ENCODE data around the gene C11orf42. TPM values are rescaled to one million over a fixed set of nuclear protein-coding genes. Genes with fewer than 3 reads are reported as not detected.

C11orf42 gene
- total RNA-seq, 1 experiment from 2014 or later, result not detected

- Histone ChIP-seq H3K9me3 (ENCODE audit: control insufficient read depth, low read depth, low read length) (no peaks in the 10 kb centered on the region), H4K20me1 (ENCODE audit: control insufficient read depth, insufficient read depth, insufficient read length) (no peaks in the 10 kb centered on the region), H3K23me2 (ENCODE audit: insufficient read length, low read depth, low read length, poor library complexity, severe bottlenecking) (no peaks in the 10 kb centered on the region), H2BK12ac (ENCODE audit: insufficient read length, low read depth, low read length) (no peak overlapping the region), H3K4me1 (ENCODE audit: insufficient read depth, low read length) (peaks cover 4% of the 10 kb centered on the region; the same call in 1 of the 2 replicates), H3K23ac (ENCODE audit: insufficient read length, low read depth, low read length) (no peak overlapping the region), H3K18ac (ENCODE audit: insufficient read length, low read depth, low read length) (no peak overlapping the region), H2BK20ac (ENCODE audit: low read depth, low read length, poor library complexity, severe bottlenecking) (no peak overlapping the region), H3K4me2 (ENCODE audit: insufficient read depth, insufficient read length, low read length) (no peak overlapping the region), H3T11ph (ENCODE audit: low read length) (no peak overlapping the region), H2AK5ac (ENCODE audit: insufficient read length, low read length) (no peak overlapping the region), H3K9ac (ENCODE audit: extremely low read depth, insufficient read length, low read length) (no peak overlapping the region), H3K79me2 (ENCODE audit: insufficient read depth, low read length) (no peaks in the 10 kb centered on the region), H3K14ac (ENCODE audit: insufficient read depth, low read length) (no peak overlapping the region), H3K27ac (ENCODE audit: insufficient read length, low read depth, low read length) (no peak overlapping the region), H3K27me3 (ENCODE audit: insufficient read depth, low read length) (peaks cover 2% of the 10 kb centered on the region; the same call in 1 of the 2 replicates), H3K79me1 (ENCODE audit: insufficient read depth, low read depth, low read length, poor library complexity, severe bottlenecking) (no peaks in the 10 kb centered on the region), H2BK5ac (ENCODE audit: insufficient read length, low read length) (no peak overlapping the region), H3K4ac (ENCODE audit: low read depth, low read length) (no peak overlapping the region), H3K56ac (ENCODE audit: insufficient read length, low read depth, low read length) (no peak overlapping the region), H4K8ac (replicated peaks; ENCODE audit: insufficient read length, low read depth, low read length) (no peak overlapping the region), H2BK120ac (ENCODE audit: low read depth, low read length, poor library complexity, severe bottlenecking) (no peak overlapping the region), H2AFZ (ENCODE audit: low read length) (no peak overlapping the region), H2BK15ac (ENCODE audit: low read depth, low read length) (no peak overlapping the region), H4K91ac (ENCODE audit: insufficient read length, low read depth, low read length) (no peak overlapping the region), H4K5ac (ENCODE audit: insufficient read length, low read depth, low read length) (no peak overlapping the region)
- Mint-ChIP-seq H3K9me3 (no peaks in the 10 kb centered on the region), H3K36me3 (ENCODE audit: insufficient read depth in 1 of 3, low read depth in 3 of 3) (no peaks in the 10 kb centered on the region), H3K27ac (peak overlapping the region in 1 of 3 experiments; percentile 94; a peak in 1 of 7 replicates), H3K4me1 (peaks cover 11 to 16% of the 10 kb centered on the region in 2 experiments), H3K4me3 (no peak overlapping the region), H3K27me3 (ENCODE audit: low read depth) (peaks cover 29% of the 10 kb centered on the region)
- no peak for TF ChIP-seq CTCF (conservative IDR thresholded peaks at IDR 0.05)
- no CpG with 5 or more reads among the region's 7 CpGs for WGBS (ENCODE audit: extremely low coverage, insufficient read length, low lambda C conversion rate)
- DNase-seq, result no peak
These were observed 48.6 kb upstream of the C11orf42 start for GRCh38 chr11:6156628-6157359.
